HL-60/S4 (cell line): ENCODE measurements around the gene FAM98A.

Source experiments
- in situ Hi-C: fragments of 300-500 bp; cut with MboI; formaldehyde crosslinking; loops from 2 replicates; pipeline ENCODE4 v1.14.3; 2022; ENCODE audit warnings: low sequenced_read_pairs

The FAM98A gene

DNA sequence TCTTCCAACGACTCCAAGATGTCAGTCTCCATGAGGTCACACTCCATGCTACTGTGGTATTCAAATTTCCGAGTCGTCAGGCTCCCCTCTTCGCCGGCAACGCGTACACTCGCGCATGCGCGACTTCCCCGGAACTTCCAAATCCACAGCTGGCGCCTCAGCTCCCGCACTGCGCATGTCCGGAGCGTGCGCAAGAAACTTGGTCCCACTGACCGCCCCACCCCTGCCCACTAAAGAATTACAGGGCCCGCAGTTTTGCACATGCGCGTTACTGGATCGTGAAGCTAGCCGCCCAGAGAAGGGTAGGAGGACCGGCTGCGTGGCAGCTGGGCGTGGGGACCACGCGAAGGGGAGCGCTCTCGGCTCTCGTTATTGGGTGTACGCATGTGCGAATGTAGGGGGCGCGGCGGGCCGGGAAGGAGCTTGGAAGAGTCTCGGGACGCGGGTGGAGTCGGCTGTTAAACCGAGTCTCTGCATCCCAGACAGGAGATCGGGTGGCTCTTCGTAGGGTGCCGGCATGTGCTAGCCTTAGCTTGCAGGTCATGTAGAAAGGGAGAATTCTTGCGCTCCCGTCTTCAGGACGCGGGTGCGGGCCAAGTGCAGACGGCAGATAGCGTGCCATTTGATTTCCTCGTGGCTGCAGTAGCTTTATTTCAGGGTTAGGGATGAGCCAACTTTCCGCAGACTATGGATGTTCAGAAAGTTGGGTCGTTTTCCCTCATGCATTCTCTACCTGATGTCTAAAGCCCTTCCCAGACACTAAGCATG lies at the start of gene FAM98A:
FAM98A (minus strand) TSS at position 125 of the 768 bp plus-strand sequence; CDS start at position 47, 78 bp downstream.
- in situ Hi-C loops: no loop called here

DNA sequence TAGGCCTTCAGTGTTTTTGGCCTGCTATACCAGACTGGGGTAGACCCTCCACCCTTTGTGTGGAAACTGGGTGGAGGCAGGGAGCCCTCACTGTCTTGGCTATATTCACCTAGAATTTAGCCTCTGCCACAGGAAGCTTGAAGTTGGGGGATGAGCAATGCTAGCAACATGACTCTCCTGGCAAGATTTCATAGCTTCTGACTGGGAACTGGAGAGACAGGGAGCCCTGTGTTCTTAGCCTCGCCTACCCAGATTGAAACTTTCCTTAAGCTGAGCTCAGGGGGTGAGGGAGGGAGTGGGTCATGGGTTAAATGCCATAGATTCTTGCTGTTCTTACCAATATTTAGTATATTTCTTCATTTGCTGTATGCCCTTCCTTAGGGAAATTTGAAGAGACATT lies 46.8 kb upstream of the FAM98A start:
- in situ Hi-C loops: no loop called here

GRCh38 chr2:33644215-33644614 lies 45.1 kb upstream of the FAM98A start:
- in situ Hi-C loops: no loop called here

GRCh38 chr2:33636001-33636400 lies 36.9 kb upstream of the FAM98A start:
- in situ Hi-C loops: no loop called here

- in situ Hi-C loops: no loop called here
These were observed 35.3 kb upstream of the FAM98A start for GRCh38 chr2:33634261-33634910.

- in situ Hi-C loops: no loop called here
These were observed 34.2 kb upstream of the FAM98A start for GRCh38 chr2:33633315-33633714.

- in situ Hi-C loops: no loop called here
These were observed 33.7 kb upstream of the FAM98A start for GRCh38 chr2:33632831-33633230.

GRCh38 chr2:33628031-33628827 lies 29.1 kb upstream of the FAM98A start:
- in situ Hi-C loops: no loop called here

GRCh38 chr2:33619028-33619427 lies 19.9 kb upstream of the FAM98A start:
- in situ Hi-C loops: no loop called here

- in situ Hi-C loops: no loop called here
These were observed 18.9 kb upstream of the FAM98A start for GRCh38 chr2:33617989-33618388.

GRCh38 chr2:33617401-33617800 lies 18.3 kb upstream of the FAM98A start:
- in situ Hi-C loops: no loop called here

GRCh38 chr2:33616873-33617272 lies 17.8 kb upstream of the FAM98A start:
- in situ Hi-C loops: no loop called here

DNA sequence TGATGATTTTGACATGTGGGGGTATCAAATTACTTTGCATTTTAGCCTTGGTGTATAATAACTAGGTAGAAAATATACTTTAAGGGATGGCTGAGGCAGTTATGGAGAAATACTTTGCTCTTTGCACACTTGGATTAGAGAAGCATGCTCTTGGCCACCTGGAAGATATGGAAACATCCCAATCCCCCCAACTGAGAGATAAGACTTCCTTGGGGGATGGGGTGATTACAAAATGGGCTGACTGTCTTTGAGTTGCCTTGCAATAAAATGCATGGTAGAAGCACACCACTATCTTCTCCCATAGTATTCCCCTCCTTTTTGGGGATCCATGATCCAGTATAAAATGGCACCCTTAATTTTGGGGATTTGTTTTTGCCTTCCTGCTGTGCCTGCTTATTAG lies 15.1 kb upstream of the FAM98A start:
- in situ Hi-C loops: no loop called here

- in situ Hi-C loops: no loop called here
These were observed 8.8 kb upstream of the FAM98A start for GRCh38 chr2:33607905-33608304.

DNA sequence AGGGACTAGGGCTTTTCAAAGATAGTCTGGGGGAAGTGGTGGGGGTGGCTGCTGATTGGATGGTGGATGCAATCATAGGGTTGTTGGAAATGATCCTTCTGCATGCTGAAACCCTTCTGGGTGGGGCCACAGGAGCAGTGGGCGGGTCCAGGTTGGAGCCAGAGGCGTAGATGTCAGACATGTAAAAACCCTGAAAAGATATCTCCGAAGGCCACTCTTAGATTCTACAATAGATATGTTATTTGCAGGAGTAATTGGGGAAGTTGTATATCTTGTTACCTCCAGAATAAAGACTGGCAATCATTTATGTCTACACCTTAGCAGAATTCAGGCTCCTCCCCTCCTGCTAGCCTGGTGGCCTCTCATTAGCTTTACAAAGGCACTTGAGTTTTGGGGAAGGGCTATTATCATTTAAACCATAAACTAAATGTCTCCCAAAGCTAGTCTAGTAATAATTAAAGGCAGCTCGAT lies 8.2 kb upstream of the FAM98A start:
- in situ Hi-C loops: no loop called here

GRCh38 chr2:33606622-33607021 lies 7.5 kb upstream of the FAM98A start:
- in situ Hi-C loops: no loop called here

GRCh38 chr2:33606100-33606499 lies 7.0 kb upstream of the FAM98A start:
- in situ Hi-C loops: no loop called here

- in situ Hi-C loops: no loop called here
These were observed 6.0 kb upstream of the FAM98A start for GRCh38 chr2:33605056-33605455.

DNA sequence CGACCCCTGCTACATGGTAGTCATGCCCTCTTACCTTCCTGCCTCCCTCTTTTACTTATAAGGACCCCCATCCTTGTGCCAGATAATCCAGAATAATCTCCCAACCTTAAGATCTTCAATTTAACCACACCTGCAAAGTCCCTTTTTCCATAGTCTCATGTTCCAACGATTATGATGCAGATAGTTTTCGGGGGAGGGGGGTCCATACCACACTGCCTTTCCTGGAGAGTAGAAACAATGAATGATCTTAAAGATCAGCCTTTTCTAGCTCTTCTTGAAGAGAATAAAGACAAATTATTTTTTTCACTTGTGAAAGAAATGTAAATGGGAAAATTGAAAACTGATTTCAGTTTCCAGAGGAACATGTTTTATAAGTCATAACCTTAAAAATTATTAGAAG lies 4.3 kb upstream of the FAM98A start:
- in situ Hi-C loops: no loop called here

DNA sequence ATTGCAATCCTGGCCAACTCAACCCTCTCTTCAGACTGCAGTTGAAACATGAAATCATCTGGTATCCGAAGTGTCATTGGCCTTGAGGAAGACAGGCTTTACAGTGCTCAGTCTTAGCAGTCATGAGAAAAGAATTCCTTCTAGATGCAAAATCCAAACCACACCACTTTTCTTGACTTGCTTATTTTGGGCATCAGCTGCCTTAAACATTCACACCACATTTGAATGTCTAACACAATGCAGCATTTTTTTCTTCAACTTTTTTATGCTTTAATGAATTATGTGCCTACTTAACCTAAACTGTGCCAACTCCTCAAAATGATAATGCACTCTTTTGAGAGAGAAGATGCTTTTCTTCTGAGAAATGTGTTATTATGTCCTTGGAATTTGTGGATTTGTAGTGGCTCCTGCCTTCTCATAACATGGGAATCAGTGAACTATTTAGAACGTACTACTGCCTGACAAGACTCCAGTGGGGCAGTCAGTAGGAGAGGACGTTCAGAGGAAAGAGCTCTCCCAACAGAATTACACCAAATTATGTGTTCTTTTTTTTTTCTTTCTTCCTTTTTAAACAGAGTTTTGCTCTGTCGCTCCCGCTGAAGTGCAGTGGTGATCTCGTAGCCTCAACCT lies 3.2 kb upstream of the FAM98A start:
- in situ Hi-C loops: no loop called here

- in situ Hi-C loops: no loop called here
These were observed 769 bp upstream of the FAM98A start for GRCh38 chr2:33599943-33600192.
